Activated CD8-positive, alpha-beta T cell treated with anti-CD3 and anti-CD28 coated beads for 36 hours (primary cell): ENCODE results near the gene SKI. TPM values are rescaled to one million over a fixed set of nuclear protein-coding genes. Genes with fewer than 3 reads are reported as not detected.

ENCODE experiments used
- ATAC-seq: fragments of 200-7000 bp; cut with Tn5 transposase; one replicate; pipeline ENCODE4 v1.10.0; 2021; ENCODE audit warnings: mild to moderate bottlenecking, moderate library complexity
- CTCF ChIA-PET: fragments of 350-600 bp; sonication (Branson Sonifier 250); formaldehyde crosslinking; loops from one replicate; lab custom pipeline; 2021; ENCODE audit warnings: antibody characterized with exemption; lab: Charles Lee
- POLR2A ChIA-PET: fragments of 350-600 bp; sonication (Branson Sonifier 250); formaldehyde crosslinking; loops from one replicate; lab custom pipeline; 2021; ENCODE audit warnings: antibody characterized with exemption; lab: Charles Lee
- DNase-seq: peaks from one replicate; pipeline ENCODE4 v3.0.0-alpha.2; 2020
- H3K27ac Mint-ChIP-seq: one replicate; pipeline ENCODE4 v1.8.0; 2021; ENCODE audit warnings: mild to moderate bottlenecking, mixed read lengths
- H3K27me3 Mint-ChIP-seq: one replicate; pipeline ENCODE4 v1.8.0; 2021; ENCODE audit warnings: mixed read lengths
- H3K36me3 Mint-ChIP-seq: one replicate; pipeline ENCODE4 v1.8.0; 2021; ENCODE audit warnings: low read depth, mixed read lengths
- H3K4me1 Mint-ChIP-seq: one replicate; pipeline ENCODE4 v1.8.0; 2021; ENCODE audit warnings: low read depth, mixed read lengths
- H3K4me3 Mint-ChIP-seq: one replicate; pipeline ENCODE4 v1.8.0; 2021; ENCODE audit warnings: mild to moderate bottlenecking, moderate library complexity, mixed read lengths
- H3K9me3 Mint-ChIP-seq: one replicate; pipeline ENCODE4 v1.8.0; 2021; ENCODE audit warnings: mixed read lengths
- intact Hi-C: fragments of 100-400 bp; cut with micrococcal nuclease; formaldehyde crosslinking; loops from one replicate; pipeline ENCODE4 v1.10.0; 2022
- total RNA-seq, 2 experiments: library from RNA; stranded (reverse); gene quantifications; one replicate each; pipeline ENCODE4 v1.2.3, GENCODE V29; 2021
- TF ChIP-seq, protein P1 (sequence below): fragments of 200-600 bp; IDR thresholded peaks from one replicate; pipeline ENCODE4 v1.8.0; 2022; ENCODE audit warnings: antibody characterized with exemption, mild to moderate bottlenecking

Gene SKI
- total RNA-seq, 2 experiments from 2014 or later = 27.5 to 28.3 TPM

DNA sequence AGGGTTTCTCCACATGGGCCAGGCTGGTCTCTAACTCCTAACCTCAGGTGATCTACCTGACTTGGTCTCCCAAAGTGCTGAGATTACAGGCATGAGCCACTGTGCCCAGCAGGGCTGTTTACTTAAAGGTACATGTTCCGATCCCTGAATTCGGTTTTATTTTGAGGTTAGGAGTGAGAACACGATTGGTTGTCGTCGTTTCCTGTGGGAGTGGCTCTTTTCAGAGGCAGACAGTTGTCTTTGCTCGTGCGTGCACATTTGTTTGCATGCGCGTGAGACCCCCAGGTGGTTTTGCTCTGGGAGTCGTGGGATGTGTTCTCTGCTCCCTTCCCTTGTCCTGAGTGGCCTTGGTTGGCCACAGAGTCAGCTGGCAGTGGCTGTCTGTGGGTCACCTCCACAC, 60.2 kb downstream of the SKI start:
- ATAC-seq = no peak
- POLR2A ChIA-PET = interaction anchor here (1.0 to 4.1 kb wide), 3 partner anchors 10 to 32 kb away, joined by 3 to 22 read pairs (median 6); no protein-coding TSS in a partner anchor
- no peaks in the 10 kb centered on the region for H3K27me3 Mint-ChIP-seq
- peak overlapping the region; percentile 67 for H3K27ac Mint-ChIP-seq
- TF ChIP-seq, protein P1, sequence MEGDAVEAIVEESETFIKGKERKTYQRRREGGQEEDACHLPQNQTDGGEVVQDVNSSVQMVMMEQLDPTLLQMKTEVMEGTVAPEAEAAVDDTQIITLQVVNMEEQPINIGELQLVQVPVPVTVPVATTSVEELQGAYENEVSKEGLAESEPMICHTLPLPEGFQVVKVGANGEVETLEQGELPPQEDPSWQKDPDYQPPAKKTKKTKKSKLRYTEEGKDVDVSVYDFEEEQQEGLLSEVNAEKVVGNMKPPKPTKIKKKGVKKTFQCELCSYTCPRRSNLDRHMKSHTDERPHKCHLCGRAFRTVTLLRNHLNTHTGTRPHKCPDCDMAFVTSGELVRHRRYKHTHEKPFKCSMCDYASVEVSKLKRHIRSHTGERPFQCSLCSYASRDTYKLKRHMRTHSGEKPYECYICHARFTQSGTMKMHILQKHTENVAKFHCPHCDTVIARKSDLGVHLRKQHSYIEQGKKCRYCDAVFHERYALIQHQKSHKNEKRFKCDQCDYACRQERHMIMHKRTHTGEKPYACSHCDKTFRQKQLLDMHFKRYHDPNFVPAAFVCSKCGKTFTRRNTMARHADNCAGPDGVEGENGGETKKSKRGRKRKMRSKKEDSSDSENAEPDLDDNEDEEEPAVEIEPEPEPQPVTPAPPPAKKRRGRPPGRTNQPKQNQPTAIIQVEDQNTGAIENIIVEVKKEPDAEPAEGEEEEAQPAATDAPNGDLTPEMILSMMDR = no peak
- no peak overlapping the region for H3K4me3 Mint-ChIP-seq
- CTCF ChIA-PET = interaction anchor here (1.2 kb wide), 1 partner anchor 93 kb away, joined by 5 read pairs; the partner anchor contains the start of gene FAAP20
- H3K36me3 Mint-ChIP-seq = peaks cover 6% of the 10 kb centered on the region
- H3K9me3 Mint-ChIP-seq = no peaks in the 10 kb centered on the region
- peaks cover 55% of the 10 kb centered on the region for H3K4me1 Mint-ChIP-seq
- DNase-seq = peak; percentile 52
- intact Hi-C loops = no loop called here

DNA sequence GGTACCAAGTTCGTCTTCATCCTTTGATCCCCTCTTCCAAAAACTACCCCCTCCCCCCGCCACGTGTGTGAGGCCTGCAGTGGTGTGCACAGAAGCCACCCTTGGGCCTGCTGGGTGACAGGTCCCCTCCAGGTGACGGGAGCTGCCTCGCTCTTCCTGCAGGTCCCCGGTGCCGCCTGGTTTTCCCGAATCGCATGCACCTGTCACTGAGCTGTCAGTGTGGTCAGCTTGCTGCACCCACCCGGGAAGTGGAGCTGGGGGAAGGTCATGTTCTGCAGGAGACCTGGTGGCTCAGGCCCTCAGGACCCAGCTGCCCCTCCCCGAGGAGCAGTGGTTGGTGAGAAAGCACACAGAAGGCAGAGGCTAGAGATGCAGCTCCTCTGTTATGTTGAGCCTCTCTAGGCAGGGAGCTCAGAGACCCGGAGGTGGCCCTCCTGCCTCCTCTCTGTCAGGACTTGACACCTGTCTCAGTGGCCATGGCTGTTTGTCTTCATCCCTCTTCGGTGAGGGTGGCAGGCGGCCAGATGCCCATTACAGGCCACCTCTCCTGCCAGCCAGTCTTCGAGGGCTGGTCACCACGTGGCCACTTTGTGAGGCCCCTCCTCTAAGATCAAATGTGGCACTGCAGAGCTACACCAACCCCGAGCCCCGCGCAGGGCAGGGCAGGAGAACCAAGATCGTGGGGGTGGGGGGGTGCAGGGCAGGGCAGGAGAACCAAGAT, 60.9 kb downstream of the SKI start:
- Mint-ChIP-seq H3K27ac (peak overlapping the region; percentile 67), H3K9me3 (no peaks in the 10 kb centered on the region), H3K4me3 (no peak overlapping the region), H3K4me1 (peaks cover 61% of the 10 kb centered on the region), H3K27me3 (no peaks in the 10 kb centered on the region), H3K36me3 (peaks cover 6% of the 10 kb centered on the region)
- TF ChIP-seq, protein P1 = no peak
- ATAC-seq = no peak
- DNase-seq = no peak
- POLR2A ChIA-PET = interaction anchor here (0.7 to 4.1 kb wide), 6 partner anchors 10 to 33 kb away, joined by 3 to 22 read pairs (median 6); no protein-coding TSS in a partner anchor
- CTCF ChIA-PET = interaction anchor here (1.2 kb wide), 1 partner anchor 94 kb away, joined by 5 read pairs; the partner anchor contains the start of gene FAAP20
- intact Hi-C loops = no loop called here

GRCh38 chr1:2289607-2290006, 61.5 kb downstream of the SKI start:
- Mint-ChIP-seq H3K4me3 (peak overlapping the region; percentile 76), H3K36me3 (peaks cover 5% of the 10 kb centered on the region), H3K9me3 (no peaks in the 10 kb centered on the region), H3K27me3 (no peaks in the 10 kb centered on the region), H3K27ac (peak overlapping the region; percentile 95), H3K4me1 (peaks cover 67% of the 10 kb centered on the region)
- intact Hi-C loops = loop anchor here (1.0 to 5.0 kb wide), 2 partner anchors 12 to 57 kb away; no protein-coding TSS in a partner anchor
- TF ChIP-seq, protein P1 = no peak
- ChIA-PET POLR2A (interaction anchor here (0.5 to 4.1 kb wide), 8 partner anchors 9 to 127 kb away, joined by 3 to 22 read pairs (median 4); no protein-coding TSS in a partner anchor), CTCF (interaction anchor here (1.1 to 3.2 kb wide), 3 partner anchors 11 to 95 kb away, joined by 4 to 15 read pairs (median 5); partner anchors contain the start of gene FAAP20)
- DNase-seq = no peak
- no peak for ATAC-seq

DNA sequence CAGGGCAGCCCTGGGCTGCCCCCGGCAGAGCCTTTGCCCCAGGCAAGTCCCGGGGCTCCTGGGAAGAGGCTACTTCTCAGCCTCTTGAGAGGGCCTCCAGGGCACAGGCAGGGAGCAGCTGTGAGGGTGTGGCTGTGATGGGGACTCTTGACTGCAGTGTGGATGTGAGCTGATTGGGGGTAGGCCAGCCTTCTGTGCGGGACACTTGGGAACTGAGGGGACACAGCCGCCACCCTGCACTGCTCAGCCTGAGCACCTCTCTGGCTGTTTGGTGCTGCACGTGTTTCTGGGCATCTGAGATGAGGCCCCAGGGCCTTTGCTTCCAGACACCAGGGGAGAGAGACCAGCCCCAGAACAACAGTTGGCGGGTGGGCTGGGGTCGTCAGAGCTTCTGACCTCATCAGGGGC, 62.1 kb downstream of the SKI start:
- DNase-seq = no peak
- Mint-ChIP-seq H3K4me3 (peak overlapping the region; percentile 76), H3K4me1 (peaks cover 71% of the 10 kb centered on the region), H3K36me3 (peaks cover 5% of the 10 kb centered on the region), H3K27ac (peak overlapping the region; percentile 95), H3K27me3 (no peaks in the 10 kb centered on the region), H3K9me3 (no peaks in the 10 kb centered on the region)
- ChIA-PET CTCF (interaction anchor here (1.0 to 3.2 kb wide), 7 partner anchors 10 to 95 kb away, joined by 4 to 15 read pairs (median 7); no protein-coding TSS in a partner anchor), POLR2A (interaction anchor here (0.5 to 4.1 kb wide), 6 partner anchors 10 to 126 kb away, joined by 3 to 23 read pairs (median 6); no protein-coding TSS in a partner anchor)
- intact Hi-C loops = loop anchor here (1.0 to 5.0 kb wide), 2 partner anchors 11 to 58 kb away; no protein-coding TSS in a partner anchor
- ATAC-seq = peak; percentile 52
- TF ChIP-seq, protein P1 = no peak
